ENCODE results near the gene BTBD1.
A peak's percentile ranks its signal among the peaks of the same experiment; 100 is the strongest.

BTBD1 gene

DNA sequence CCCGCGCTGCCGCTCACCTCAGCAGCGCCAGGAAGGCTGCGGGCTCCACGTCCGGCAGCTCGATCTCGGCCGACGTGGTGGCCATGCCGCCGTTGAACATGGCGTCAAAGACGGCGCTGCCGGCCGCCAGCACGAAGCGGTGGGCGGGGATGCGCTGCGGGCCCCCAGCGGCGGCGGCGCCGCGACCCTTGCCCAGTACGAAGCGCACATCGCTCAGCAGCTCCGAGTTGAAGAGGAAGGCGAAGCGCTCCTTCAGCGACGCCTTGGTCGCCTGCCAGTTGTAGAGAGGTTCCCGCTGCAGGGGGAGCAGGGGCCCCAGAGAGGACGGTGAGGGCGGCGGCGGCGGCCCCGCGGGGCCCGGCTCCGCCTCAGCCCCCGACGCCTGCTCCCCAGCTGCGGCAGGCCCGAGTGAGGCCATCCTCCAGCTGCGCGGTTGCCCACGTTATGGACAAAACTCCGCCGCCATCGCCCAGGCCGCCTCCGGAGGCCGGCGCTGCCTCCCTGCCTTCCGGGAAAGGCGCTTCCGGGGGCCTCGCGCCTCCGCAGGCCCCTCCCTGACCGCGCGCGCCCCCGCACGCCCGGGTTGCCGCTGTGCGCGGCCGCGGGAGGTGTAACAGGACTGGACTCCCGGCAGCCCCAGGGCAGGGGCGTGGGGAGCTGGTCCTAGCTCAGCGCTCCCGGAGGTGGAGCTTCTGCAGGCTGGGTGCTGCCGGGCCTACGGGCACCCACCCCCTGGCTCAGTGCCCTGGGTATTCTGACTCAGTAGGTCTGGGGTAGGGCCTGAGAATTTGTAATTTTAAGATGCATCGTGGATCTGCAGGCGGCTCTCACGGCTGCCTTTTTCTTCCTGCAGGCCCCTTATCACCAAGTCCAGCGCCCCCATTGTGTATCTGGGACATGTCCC, at the start of gene BTBD1:
Gene BTBD1 (minus strand): TSS at position 519 of the 904 bp plus-strand sequence. CDS start 101 bp downstream, at position 418.
- peak; percentile 86 to 95 for DNase-seq

DNA sequence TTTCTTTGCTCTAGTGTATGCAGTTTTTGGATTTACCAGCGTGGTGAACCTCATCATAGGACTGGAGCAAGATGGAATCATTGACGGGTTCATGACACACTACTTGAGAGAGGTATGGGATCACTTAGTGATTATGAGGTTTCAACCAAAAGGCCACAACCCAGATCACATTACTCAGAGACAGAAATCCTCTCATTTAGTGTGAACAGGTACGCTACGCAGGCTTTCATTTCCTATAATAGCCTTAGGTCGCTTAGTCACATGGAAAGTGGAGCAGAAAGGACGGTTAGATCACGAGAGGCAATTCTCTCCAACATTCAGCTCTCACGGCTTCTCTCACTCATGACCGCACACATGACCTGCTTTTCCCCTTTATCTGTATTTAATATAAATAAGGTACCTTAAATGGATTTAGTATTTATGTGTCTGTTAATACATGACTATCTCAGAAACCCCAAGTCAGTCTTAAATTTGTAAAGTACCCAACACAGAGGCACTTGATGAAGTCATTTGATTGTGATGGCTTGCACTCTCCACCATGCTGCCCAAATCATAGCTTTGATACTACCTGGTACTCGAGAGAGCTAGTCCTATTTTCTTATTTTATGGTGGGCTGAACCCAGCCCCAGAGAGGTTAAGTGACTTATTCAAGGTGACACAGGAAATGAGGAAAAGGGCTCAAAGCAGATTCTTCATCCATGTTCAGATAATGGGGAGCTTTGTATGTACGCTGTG, 48.9 kb upstream of the BTBD1 start:
- DNase-seq = no peak

DNA sequence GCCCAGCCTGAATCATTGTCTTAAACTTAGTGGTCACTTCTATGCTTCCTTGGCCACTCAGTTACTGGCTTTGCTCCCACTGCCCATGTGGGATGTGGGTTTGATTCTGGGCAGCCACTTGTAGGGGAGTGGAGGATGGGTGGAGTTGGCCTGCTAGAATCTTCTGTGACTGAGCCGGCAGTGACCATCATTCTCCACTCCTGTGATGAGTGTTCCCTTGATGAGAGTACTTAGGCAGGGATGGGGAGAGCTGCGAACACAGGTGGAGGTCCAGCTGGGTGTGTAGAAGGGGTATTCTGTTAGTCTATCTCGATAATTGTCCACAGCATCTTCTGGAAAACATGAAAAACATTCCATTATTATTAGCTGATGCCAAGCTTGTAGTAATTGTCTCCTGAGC, 48.4 kb upstream of the BTBD1 start:
- DNase-seq = no peak

GRCh38 chr15:83114856-83115255, 47.8 kb upstream of the BTBD1 start:
- DNase-seq = no peak

DNA sequence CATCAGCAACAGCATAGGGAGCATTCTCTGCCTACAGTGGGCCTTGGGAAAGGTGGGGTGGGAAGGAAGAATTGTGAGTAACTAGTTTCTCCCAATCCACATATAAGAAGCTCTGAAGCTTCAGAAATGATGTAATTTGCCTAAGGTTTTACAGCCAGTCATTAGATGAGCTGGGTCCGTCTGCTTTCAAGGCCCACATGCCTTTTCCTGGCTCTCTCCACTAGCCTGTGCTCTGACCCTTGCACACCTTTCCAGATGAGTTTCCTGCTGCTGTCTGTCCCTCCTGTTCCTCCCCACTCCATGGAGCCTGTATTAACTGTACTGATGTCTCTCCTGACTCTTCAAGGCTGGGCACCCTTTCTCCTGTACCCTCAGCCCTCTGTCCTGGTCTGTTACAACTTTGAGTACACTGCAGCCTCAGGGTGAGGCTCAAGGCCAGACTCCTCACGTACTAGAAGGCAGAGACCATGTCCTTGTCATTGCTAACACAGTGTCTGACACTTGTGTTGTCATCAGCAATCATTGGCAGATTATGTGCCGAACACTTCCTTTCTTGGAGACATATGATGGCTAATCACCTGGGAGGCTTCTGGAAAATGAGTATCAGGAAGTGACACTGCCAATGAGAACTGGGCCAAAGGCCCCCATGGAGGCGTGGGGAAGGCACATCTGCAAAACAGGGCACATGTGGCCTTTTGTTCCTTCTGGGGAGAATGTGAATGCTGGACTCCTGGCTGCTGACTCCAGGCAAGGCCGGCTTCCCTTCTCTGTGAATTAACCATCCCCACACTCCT, 47.0 kb upstream of the BTBD1 start:
- no peak for DNase-seq

- no peak for DNase-seq
Observed at GRCh38 chr15:83112956-83113299, 45.9 kb upstream of the BTBD1 start.

GRCh38 chr15:83112233-83112955, 45.3 kb upstream of the BTBD1 start:
- DNase-seq = no peak

GRCh38 chr15:83111149-83111548, 44.1 kb upstream of the BTBD1 start:
- no peak for DNase-seq

- no peak for DNase-seq
Observed at GRCh38 chr15:83110381-83110780, 43.3 kb upstream of the BTBD1 start.

DNA sequence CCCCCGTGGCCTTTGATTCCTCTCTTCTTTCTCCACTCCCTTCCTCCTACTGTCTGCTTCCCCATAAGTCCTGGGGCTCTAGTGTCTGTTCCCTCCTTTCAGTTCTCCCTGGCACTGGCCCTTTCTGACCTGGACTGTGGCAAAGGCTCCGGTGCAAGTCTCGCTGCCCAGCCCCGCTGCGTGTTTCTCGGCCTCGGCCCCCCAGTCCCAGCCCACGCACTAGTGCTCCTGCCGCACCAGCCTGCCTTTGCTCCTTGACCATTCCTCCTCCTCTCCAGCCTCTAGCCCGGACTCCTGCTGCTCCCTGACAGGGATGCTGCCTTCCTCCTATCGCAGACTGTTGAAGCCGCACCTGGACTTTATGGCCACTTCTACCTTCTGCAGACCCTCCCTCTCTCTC, 42.5 kb upstream of the BTBD1 start:
- DNase-seq = no peak

DNA sequence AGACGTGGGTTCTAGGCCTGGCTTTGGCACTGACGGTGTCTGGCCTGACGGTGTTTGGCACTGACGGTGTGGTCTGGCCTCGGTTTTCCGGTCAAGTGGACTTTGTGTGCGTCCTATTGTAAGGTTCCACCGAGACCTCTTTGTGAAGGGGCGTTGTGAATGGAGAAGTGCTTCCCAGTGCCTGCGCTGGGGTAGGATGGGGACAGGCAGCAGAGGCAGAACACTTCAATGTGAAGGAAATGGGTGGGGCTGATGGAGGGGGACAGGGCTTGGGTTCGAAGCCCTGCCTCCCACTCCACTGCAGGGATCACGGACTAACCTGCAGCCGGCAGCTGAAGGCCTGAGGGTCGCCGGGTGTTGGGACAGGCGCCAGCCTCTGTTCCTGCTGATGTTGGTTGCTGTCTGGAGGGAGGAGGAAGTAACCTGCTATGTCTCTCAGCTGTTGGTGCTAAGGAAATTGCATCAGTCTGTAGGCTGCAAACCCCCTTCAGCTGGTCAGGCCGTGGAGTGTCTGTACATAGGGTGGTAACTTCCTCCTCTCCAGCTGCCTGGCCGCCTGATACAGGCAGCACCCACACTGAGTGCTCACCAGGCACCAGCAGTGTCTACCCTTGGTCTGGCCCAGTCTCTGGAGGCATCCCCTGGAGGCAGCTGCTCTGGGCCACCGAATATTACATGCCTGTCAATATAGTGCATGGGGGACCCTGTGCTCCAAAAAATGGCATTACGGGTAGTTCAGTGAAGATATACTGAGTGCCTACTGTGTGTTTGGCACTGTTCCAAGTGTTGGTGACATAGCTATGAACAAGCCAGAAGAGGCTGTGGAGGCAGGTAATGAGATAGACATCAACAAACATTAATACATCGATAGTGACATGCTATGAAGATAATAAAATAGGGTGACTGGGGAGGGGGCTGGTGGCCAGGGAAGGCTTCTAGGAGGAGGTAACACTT, 41.5 kb upstream of the BTBD1 start:
- DNase-seq = peak; percentile 37 to 41

DNA sequence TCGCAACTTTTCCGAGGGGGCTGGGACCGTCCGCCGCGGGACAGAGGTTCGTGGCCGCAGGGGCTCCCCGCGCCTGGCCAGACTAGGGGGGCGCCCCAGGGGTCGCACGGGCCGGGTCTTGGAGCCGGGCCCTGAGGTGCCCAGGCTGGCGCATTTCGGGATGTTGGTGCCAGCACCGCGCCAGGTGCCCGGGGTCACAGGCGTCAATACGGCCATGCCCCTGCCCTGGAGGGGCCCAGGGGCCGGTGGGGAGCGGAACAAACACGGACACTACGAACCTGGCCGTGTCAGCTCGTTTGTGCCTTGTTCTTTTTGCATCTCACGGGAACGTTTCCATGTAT, 40.8 kb upstream of the BTBD1 start:
- no peak for DNase-seq

DNA sequence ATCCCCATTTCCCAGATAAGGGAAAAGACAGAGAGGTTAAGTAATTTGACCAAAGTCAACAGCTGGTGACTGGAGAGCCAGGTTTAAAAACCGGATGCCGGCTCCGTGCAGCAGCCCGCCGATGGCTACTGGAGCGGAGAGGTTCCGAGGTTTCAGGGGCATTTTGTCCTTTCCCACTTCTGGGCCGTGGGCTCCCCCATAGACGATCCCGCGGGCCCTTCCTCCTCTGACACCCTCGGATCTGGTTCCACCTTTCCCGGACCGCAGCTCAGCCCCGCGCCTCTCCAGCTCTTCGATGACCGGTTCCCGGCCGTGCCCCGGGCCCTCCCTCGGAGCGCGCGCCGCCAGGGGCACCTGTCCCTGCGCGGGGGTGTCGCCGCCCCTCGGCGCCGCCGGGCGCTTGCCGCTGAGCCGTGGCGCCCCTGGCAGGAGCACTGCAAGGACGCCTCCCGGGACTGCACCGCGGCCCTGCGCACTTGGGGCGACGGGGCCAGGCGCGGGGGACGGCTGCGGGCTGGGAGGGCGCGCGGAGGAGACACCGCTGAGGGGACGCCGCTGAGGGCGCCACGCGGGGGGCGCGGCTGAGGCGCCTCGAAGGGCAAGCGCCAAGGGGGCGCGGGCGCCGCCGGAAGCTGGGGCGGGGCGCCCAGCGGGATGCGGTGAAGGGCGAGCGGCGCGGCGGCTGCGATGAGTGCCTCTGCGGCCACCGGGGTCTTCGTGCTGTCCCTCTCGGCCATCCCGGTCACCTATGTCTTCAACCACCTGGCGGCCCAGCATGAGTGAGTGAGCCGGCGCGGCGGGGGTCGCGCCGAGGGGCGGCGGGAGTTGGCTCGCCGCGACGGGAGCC, 40.2 kb upstream of the BTBD1 start, which contains the start of gene TM6SF1:
Gene TM6SF1 (plus strand): TSS at position 652 of the 847 bp plus-strand sequence. CDS start 36 bp downstream, at position 688.
- peak in 1 of 2 experiments; percentile 25 for DNase-seq

- no peak for DNase-seq
Observed at GRCh38 chr15:83105440-83105839, 38.4 kb upstream of the BTBD1 start.

DNA sequence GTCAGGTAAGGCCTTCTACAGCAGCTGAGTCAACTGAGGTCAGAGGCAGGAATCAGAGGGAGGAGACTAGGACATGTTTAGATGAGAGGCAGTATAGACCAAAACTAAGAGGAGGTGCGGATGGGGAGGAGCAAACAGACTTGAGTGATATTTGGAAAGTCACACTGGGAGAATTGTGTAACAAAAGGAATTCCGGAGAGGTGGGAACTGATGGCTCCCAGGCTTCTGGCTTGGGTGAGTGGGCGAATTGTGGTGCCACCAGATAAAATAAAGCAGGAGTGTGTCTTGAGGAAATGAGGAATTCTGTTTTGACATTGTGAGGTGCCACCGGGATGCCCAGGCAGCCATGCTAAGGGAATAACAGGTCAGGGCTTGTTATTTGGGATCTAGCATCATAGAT, 37.1 kb upstream of the BTBD1 start:
- no peak for DNase-seq

- DNase-seq = no peak
Observed at GRCh38 chr15:83102346-83102745, 35.3 kb upstream of the BTBD1 start.

- DNase-seq = no peak
Observed at GRCh38 chr15:83100097-83100646, 33.1 kb upstream of the BTBD1 start.

GRCh38 chr15:83099290-83099689, 32.2 kb upstream of the BTBD1 start:
- no peak for DNase-seq

GRCh38 chr15:83098079-83098478, 31.0 kb upstream of the BTBD1 start:
- DNase-seq = no peak

GRCh38 chr15:83094583-83094982, 27.5 kb upstream of the BTBD1 start:
- DNase-seq = no peak

Measured in SHP77 (cell line).